ENCODE results near the gene USP48. TPM values are rescaled to one million over a fixed set of nuclear protein-coding genes. Genes with fewer than 3 reads are reported as not detected.
A peak's percentile ranks its signal among the peaks of the same experiment; 100 is the strongest.

USP48 gene
- total RNA-seq, 2 donors from 2014 or later = 47.1 to 51.3 TPM

- DNase-seq = peak; percentile 45
- Histone ChIP-seq H3K4me3 (peak overlapping the region; percentile 36), H3K36me3 (no peaks in the 10 kb centered on the region), H3K27ac (no peak overlapping the region), H3K9ac (ENCODE audit: low read depth in 2 of 2, low read length in 2 of 2) (peak overlapping the region; percentile 58 to 62), H3K9me3 (no peaks in the 10 kb centered on the region), H3K27me3 (peaks cover 3% of the 10 kb centered on the region), H3K4me1 (peaks cover 7% of the 10 kb centered on the region)
- intact Hi-C loops (cut with DNase I) = loop anchor here (10.0 kb wide), 1 partner anchor 417 kb away; no protein-coding TSS in a partner anchor
- no peak for TF ChIP-seq CTCF (IDR thresholded peaks at IDR 0.05)
These were observed 131.5 kb downstream of the USP48 start for GRCh38 chr1:21651214-21652042.

- Histone ChIP-seq H3K27ac (no peak overlapping the region), H3K4me3 (no peak overlapping the region), H3K27me3 (peaks cover 3% of the 10 kb centered on the region), H3K36me3 (no peaks in the 10 kb centered on the region), H3K9ac (ENCODE audit: low read depth in 2 of 2, low read length in 2 of 2) (no peak overlapping the region), H3K9me3 (no peaks in the 10 kb centered on the region), H3K4me1 (peaks cover 7% of the 10 kb centered on the region)
- no peak for TF ChIP-seq CTCF (IDR thresholded peaks at IDR 0.05)
- intact Hi-C loops (cut with DNase I) = loop anchor here (10.0 kb wide), 1 partner anchor 416 kb away; no protein-coding TSS in a partner anchor
- no peak for DNase-seq
These were observed 132.5 kb downstream of the USP48 start for GRCh38 chr1:21650400-21650799.

GRCh38 chr1:21649315-21649714 lies 133.6 kb downstream of the USP48 start:
- intact Hi-C loops (cut with DNase I) = no loop called here
- H3K27ac ChIP-seq = no peak overlapping the region
- no peak for DNase-seq
- H3K36me3 ChIP-seq = no peaks in the 10 kb centered on the region
- H3K4me3 ChIP-seq = no peak overlapping the region
- no peak for TF ChIP-seq CTCF (IDR thresholded peaks at IDR 0.05)
- H3K9ac ChIP-seq (ENCODE audit: low read depth in 2 of 2, low read length in 2 of 2) = no peak overlapping the region
- peaks cover 3% of the 10 kb centered on the region for H3K27me3 ChIP-seq
- H3K4me1 ChIP-seq = peaks cover 7% of the 10 kb centered on the region
- H3K9me3 ChIP-seq = no peaks in the 10 kb centered on the region

- Histone ChIP-seq H3K27me3 (peaks cover 3% of the 10 kb centered on the region), H3K36me3 (no peaks in the 10 kb centered on the region), H3K9me3 (no peaks in the 10 kb centered on the region), H3K4me1 (peaks cover 7% of the 10 kb centered on the region), H3K4me3 (no peak overlapping the region), H3K9ac (ENCODE audit: low read depth in 2 of 2, low read length in 2 of 2) (no peak overlapping the region), H3K27ac (no peak overlapping the region)
- no peak for DNase-seq
- TF ChIP-seq CTCF (IDR thresholded peaks at IDR 0.05) = no peak
- intact Hi-C loops (cut with DNase I) = no loop called here
These were observed 134.2 kb downstream of the USP48 start for GRCh38 chr1:21648791-21649190.

GRCh38 chr1:21648352-21648730 lies 134.6 kb downstream of the USP48 start:
- intact Hi-C loops (cut with DNase I) = no loop called here
- Histone ChIP-seq H3K9ac (ENCODE audit: low read depth in 2 of 2, low read length in 2 of 2) (no peak overlapping the region), H3K9me3 (no peaks in the 10 kb centered on the region), H3K27me3 (peaks cover 3% of the 10 kb centered on the region), H3K4me3 (no peak overlapping the region), H3K36me3 (no peaks in the 10 kb centered on the region), H3K4me1 (peaks cover 7% of the 10 kb centered on the region), H3K27ac (no peak overlapping the region)
- no peak for DNase-seq
- TF ChIP-seq CTCF (IDR thresholded peaks at IDR 0.05) = no peak
